Measurements from ENCODE around the gene RNF113A. TPM values are rescaled to one million over a fixed set of nuclear protein-coding genes. Genes with fewer than 3 reads are reported as not detected.

The RNF113A gene
- total RNA-seq = 17.1 and 17.5 TPM in 2 replicates

GRCh38 chrX:119871599-119872395 is at the start of gene RNF113A, which contains the start of gene NDUFA1:
TSS of gene RNF113A (minus strand) at chrX:119871733. CDS start at chrX:119871613, 120 bp downstream.
TSS of gene NDUFA1 (plus strand) at chrX:119871832. CDS start at chrX:119871912, 80 bp downstream.

GRCh38 chrX:119895843-119896326 is 24.4 kb upstream of the RNF113A start, which contains the start of gene AKAP14:
TSS of gene AKAP14 (plus strand) at chrX:119895893. CDS start at chrX:119903224, 7,331 bp downstream.

GRCh38 chrX:119852382-119853353 is 18.9 kb downstream of the RNF113A start, which contains the start of gene UPF3B:
TSS of gene UPF3B (minus strand) at chrX:119852963. CDS start at chrX:119852928, 35 bp downstream.

Other genes with a start within 250 kb of the RNF113A start
- gene SEPTIN6, start 178.6 kb downstream of the RNF113A start, total RNA-seq = 22.8 and 25.6 TPM in 2 replicates
- not detected in 2 replicates for gene SOWAHD, start 113.1 kb downstream of the RNF113A start, total RNA-seq
- gene RPL39, start 80.1 kb downstream of the RNF113A start, total RNA-seq = 7,955 and 8,879 TPM in 2 replicates
- gene UPF3B, start 18.8 kb downstream of the RNF113A start, total RNA-seq = 1.1 and 1.3 TPM in 2 replicates
- 56.0 and 65.6 TPM in 2 replicates for gene NDUFA1, start 99 bp upstream of the RNF113A start, total RNA-seq
- gene AKAP14, start 24.2 kb upstream of the RNF113A start, total RNA-seq = not detected in 2 replicates
- 2.2 and 6.5 TPM in 2 replicates for gene NKAP, start 72.0 kb upstream of the RNF113A start, total RNA-seq
- not detected in 2 replicates for gene RHOXF2B, start 206.0 kb upstream of the RNF113A start, total RNA-seq
- not detected in 2 replicates for gene RHOXF1, start 244.2 kb upstream of the RNF113A start, total RNA-seq

All from cardiac atrium fibroblast (primary cell).